ENCODE results near the gene RPL21. TPM values are rescaled to one million over a fixed set of nuclear protein-coding genes. Genes with fewer than 3 reads are reported as not detected.

Gene RPL21
- total RNA-seq, 2 donors from 2014 or later: 1,938 to 2,027 TPM

DNA sequence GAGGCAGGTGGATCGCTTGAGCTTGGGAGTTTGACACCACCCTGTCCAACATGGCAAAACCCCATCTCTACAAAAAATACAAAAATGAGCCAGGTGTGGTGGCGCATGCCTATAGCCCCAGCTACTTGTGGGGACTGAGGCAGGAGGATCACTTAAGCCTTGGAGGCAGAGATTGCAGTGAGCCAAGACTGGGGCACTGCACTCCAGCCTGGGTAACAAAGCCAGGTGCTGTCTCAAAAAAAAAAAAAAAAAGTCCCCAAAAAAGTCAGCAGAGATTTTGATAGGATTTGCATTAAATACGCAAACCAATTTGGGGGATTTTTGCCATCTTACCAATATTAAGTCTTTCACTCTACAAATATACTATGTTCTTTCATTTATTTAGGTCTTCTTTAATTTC lies 21.7 kb upstream of the RPL21 start:
- H3K27ac Mint-ChIP-seq: no peak overlapping the region
- H3K4me3 Mint-ChIP-seq: no peak overlapping the region
- ATAC-seq (no peak), DNase-seq (no peak)
- peaks cover 5% of the 10 kb centered on the region for H3K36me3 Mint-ChIP-seq (ENCODE audit: low read depth)
- peaks cover 14% of the 10 kb centered on the region for H3K27me3 Mint-ChIP-seq
- peaks cover 12% of the 10 kb centered on the region for H3K9me3 ChIP-seq (ENCODE audit: control insufficient read depth, low read length, poor library complexity, severe bottlenecking)
- peaks cover 6% of the 10 kb centered on the region for H3K4me1 Mint-ChIP-seq

- H3K9me3 ChIP-seq (ENCODE audit: control insufficient read depth, low read length, poor library complexity, severe bottlenecking): peaks cover 9% of the 10 kb centered on the region
- no peaks in the 10 kb centered on the region for H3K27me3 Mint-ChIP-seq
- ATAC-seq: no peak
- H3K4me1 Mint-ChIP-seq: peaks cover 4% of the 10 kb centered on the region
- H3K27ac Mint-ChIP-seq: no peak overlapping the region
- H3K36me3 Mint-ChIP-seq (ENCODE audit: low read depth): peaks cover 5% of the 10 kb centered on the region
- peak overlapping the region; percentile 45 for H3K4me3 Mint-ChIP-seq
- DNase-seq: no peak
Observed at GRCh38 chr13:27233964-27234363, 17.4 kb upstream of the RPL21 start.

DNA sequence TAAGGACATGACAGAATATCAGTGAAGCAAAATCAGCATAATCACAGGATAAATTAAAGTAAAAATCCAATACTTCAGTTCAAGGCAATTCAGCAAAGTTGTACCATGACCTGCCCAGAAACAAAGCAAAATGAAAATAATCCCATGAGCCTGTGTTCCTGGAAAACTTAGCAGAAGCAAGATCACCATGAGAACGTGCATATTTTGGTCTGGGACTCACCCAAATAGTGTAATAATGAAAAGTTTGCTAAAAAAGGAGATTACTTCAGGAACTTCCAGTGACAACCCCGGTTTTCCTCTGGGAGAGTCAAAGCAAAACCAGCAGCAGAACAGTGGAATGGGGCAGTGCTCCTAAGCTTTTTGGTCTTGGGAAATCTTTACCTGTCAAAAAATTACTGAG lies 14.9 kb upstream of the RPL21 start:
- H3K36me3 Mint-ChIP-seq (ENCODE audit: low read depth): peaks cover 5% of the 10 kb centered on the region
- no peak overlapping the region for H3K27ac Mint-ChIP-seq
- no peaks in the 10 kb centered on the region for H3K27me3 Mint-ChIP-seq
- H3K4me3 Mint-ChIP-seq: no peak overlapping the region
- no peak for DNase-seq
- no peak for ATAC-seq
- peaks cover 3% of the 10 kb centered on the region for H3K9me3 ChIP-seq (ENCODE audit: control insufficient read depth, low read length, poor library complexity, severe bottlenecking)
- peaks cover 4% of the 10 kb centered on the region for H3K4me1 Mint-ChIP-seq

GRCh38 chr13:27242702-27243101 lies 8.7 kb upstream of the RPL21 start:
- DNase-seq: no peak
- no peaks in the 10 kb centered on the region for H3K9me3 ChIP-seq (ENCODE audit: control insufficient read depth, low read length, poor library complexity, severe bottlenecking)
- Mint-ChIP-seq H3K4me3 (no peak overlapping the region), H3K27me3 (no peaks in the 10 kb centered on the region), H3K27ac (no peak overlapping the region), H3K4me1 (peaks cover 7% of the 10 kb centered on the region), H3K36me3 (ENCODE audit: low read depth) (peaks cover 5% of the 10 kb centered on the region)
- no peak for ATAC-seq

- DNase-seq: no peak
- Mint-ChIP-seq H3K36me3 (ENCODE audit: low read depth) (peaks cover 5% of the 10 kb centered on the region), H3K4me1 (peaks cover 14% of the 10 kb centered on the region), H3K27me3 (no peaks in the 10 kb centered on the region), H3K27ac (peak overlapping the region; percentile 51), H3K4me3 (no peak overlapping the region)
- H3K9me3 ChIP-seq (ENCODE audit: control insufficient read depth, low read length, poor library complexity, severe bottlenecking): no peaks in the 10 kb centered on the region
- no peak for ATAC-seq
Observed at GRCh38 chr13:27245610-27246009, 5.7 kb upstream of the RPL21 start.

GRCh38 chr13:27250833-27251165 lies 559 bp upstream of the RPL21 start:
- Mint-ChIP-seq H3K27me3 (no peaks in the 10 kb centered on the region), H3K27ac (peak overlapping the region; percentile 99), H3K36me3 (ENCODE audit: low read depth) (peaks cover 3% of the 10 kb centered on the region), H3K4me3 (peak overlapping the region; percentile 95), H3K4me1 (peaks cover 34% of the 10 kb centered on the region)
- no peaks in the 10 kb centered on the region for H3K9me3 ChIP-seq (ENCODE audit: control insufficient read depth, low read length, poor library complexity, severe bottlenecking)
- ATAC-seq: peak; percentile 45
- no peak for DNase-seq

- H3K27me3 Mint-ChIP-seq: no peaks in the 10 kb centered on the region
- no peak for ATAC-seq
- DNase-seq: no peak
- H3K4me1 Mint-ChIP-seq: peaks cover 28% of the 10 kb centered on the region
- peaks cover 2% of the 10 kb centered on the region for H3K36me3 Mint-ChIP-seq (ENCODE audit: low read depth)
- H3K9me3 ChIP-seq (ENCODE audit: control insufficient read depth, low read length, poor library complexity, severe bottlenecking): no peaks in the 10 kb centered on the region
- peak overlapping the region; percentile 99 for H3K27ac Mint-ChIP-seq
- peak overlapping the region; percentile 95 for H3K4me3 Mint-ChIP-seq
Observed at GRCh38 chr13:27252467-27252866, 1.1 kb downstream of the RPL21 start.

DNA sequence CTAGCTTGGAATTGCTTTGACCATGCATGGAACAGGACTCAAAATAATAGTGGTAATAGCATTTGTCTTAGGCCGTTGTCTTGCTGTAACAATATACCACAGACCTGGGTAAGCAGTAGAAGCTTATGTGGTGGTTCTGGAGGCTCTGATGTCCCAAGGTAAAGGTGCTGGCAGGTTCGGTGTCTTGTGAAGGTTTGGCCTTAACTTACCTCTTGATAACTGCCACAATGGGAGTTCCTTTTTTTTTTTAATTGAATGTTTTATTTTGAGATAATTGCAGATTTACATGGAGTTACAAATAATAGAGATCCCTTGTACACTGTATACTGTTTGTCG lies 5.8 kb downstream of the RPL21 start:
- no peak for DNase-seq
- H3K4me3 Mint-ChIP-seq: no peak overlapping the region
- no peak for ATAC-seq
- no peaks in the 10 kb centered on the region for H3K9me3 ChIP-seq (ENCODE audit: control insufficient read depth, low read length, poor library complexity, severe bottlenecking)
- peaks cover 39% of the 10 kb centered on the region for H3K4me1 Mint-ChIP-seq
- peak overlapping the region; percentile 82 for H3K27ac Mint-ChIP-seq
- no peaks in the 10 kb centered on the region for H3K27me3 Mint-ChIP-seq
- H3K36me3 Mint-ChIP-seq (ENCODE audit: low read depth): peaks cover 5% of the 10 kb centered on the region

DNA sequence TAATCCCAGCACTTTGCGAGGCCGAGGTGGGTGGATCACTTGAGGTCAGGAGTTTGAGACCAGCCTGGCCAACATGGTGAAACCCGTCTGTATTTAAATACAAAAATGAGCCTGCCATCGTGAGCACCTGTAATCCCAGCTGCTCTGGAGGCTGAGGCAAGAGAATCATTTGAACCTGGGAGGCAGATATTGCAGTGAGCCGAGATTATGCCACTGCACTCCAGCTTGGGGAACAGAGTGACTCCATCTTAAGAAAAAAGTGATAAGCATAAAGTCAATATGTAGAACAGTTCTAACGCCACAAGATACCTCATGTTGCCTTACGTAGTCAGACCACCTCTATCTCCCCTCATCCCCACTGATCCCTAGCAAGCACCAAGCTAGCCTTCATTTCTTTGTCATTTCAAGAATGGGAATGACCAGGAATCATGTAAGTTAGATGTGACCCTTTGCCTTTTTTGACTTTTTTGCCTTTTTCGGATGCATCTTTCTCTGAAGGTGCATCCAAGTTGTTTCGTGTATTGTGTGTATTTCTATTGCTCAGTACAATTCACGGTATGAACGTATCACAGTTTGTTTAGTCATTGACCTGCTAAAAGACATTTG lies 6.4 kb downstream of the RPL21 start:
- Mint-ChIP-seq H3K27ac (peak overlapping the region; percentile 82), H3K36me3 (ENCODE audit: low read depth) (peaks cover 5% of the 10 kb centered on the region), H3K27me3 (no peaks in the 10 kb centered on the region), H3K4me1 (peaks cover 39% of the 10 kb centered on the region), H3K4me3 (no peak overlapping the region)
- H3K9me3 ChIP-seq (ENCODE audit: control insufficient read depth, low read length, poor library complexity, severe bottlenecking): no peaks in the 10 kb centered on the region
- ATAC-seq (no peak), DNase-seq (no peak)

DNA sequence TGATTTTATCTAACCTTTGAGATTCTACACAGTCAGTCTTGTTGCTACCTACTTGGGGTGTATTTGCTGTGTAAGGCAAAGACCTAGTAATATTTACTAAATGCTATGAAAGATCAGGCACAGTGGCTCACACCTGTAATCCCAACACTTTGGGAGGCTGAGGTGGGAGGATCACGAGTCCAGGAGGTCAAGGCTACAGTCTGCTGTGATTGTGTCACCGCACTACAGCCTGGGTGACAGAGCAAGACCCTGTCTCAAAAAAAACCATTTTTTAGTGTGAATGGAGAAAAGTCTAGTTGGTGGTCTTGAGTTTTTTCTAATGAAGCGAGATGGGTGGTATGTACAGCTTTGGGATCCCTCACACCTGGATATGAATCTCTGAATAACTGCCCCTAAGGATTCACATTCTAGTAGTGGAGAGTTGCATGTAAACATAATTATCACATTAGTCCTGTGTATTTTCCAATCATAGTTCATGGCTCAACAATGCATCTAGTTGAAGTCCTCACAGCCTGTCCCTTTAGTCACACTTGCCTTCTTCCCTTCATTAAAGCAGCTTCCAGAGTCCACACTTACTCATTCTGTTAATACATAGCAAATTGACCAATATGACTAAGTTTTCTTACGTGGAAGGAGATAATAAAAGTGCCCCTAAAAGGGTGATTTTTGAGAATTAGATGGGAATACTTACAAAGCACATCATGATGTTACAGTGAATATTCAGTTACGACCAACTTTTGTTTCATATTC lies 7.5 kb downstream of the RPL21 start:
- ATAC-seq (no peak), DNase-seq (no peak)
- no peaks in the 10 kb centered on the region for H3K9me3 ChIP-seq (ENCODE audit: control insufficient read depth, low read length, poor library complexity, severe bottlenecking)
- peak overlapping the region; percentile 82 for H3K27ac Mint-ChIP-seq
- peak overlapping the region; percentile 7 for H3K4me3 Mint-ChIP-seq
- H3K36me3 Mint-ChIP-seq (ENCODE audit: low read depth): peaks cover 4% of the 10 kb centered on the region
- H3K27me3 Mint-ChIP-seq: no peaks in the 10 kb centered on the region
- peaks cover 30% of the 10 kb centered on the region for H3K4me1 Mint-ChIP-seq

DNA sequence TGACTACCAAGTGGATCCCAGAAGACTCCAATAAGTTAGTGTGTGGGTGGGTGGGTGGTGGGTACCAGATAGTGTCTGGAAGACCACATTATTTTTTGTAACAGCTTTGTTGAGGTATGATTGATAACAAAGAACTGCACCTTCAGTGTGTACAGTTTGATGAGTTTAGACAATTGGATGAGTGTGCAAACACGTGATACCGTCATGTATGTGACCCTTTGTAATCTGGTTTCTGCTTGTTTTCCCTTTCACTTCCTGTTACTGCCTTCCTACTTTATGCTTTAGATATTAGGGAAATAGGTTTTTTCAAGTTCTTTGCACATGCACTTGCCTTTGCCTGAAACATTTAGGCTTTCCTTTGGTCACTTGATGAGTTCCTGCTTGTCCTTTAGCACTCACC lies 8.5 kb downstream of the RPL21 start:
- DNase-seq (no peak), ATAC-seq (peak; percentile 32)
- Mint-ChIP-seq H3K36me3 (ENCODE audit: low read depth) (peaks cover 2% of the 10 kb centered on the region), H3K27ac (peak overlapping the region; percentile 82), H3K4me3 (no peak overlapping the region), H3K4me1 (peaks cover 28% of the 10 kb centered on the region), H3K27me3 (no peaks in the 10 kb centered on the region)
- no peaks in the 10 kb centered on the region for H3K9me3 ChIP-seq (ENCODE audit: control insufficient read depth, low read length, poor library complexity, severe bottlenecking)

DNA sequence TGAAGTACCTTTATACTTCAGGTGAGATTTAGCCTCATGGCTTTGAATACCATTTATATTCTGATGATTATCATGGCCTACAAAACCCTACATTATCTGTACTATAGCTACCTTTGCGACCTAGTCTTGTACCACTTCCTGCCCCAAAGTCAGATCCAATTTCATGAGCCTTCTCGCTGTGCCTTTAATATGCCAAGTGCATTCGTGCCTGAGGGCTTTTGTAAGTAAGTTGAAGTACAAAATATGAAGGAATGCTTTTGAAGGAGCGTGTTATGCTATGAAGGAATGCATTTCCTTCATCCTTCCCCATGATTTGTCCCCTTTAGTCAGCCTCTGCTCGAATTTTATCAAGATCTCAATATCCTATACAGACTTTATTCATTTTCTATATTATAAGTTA lies 10.0 kb downstream of the RPL21 start:
- Mint-ChIP-seq H3K4me3 (no peak overlapping the region), H3K4me1 (peaks cover 32% of the 10 kb centered on the region), H3K36me3 (ENCODE audit: low read depth) (peaks cover 2% of the 10 kb centered on the region), H3K27me3 (no peaks in the 10 kb centered on the region), H3K27ac (peak overlapping the region; percentile 82)
- H3K9me3 ChIP-seq (ENCODE audit: control insufficient read depth, low read length, poor library complexity, severe bottlenecking): no peaks in the 10 kb centered on the region
- ATAC-seq (peak; percentile 52), DNase-seq (no peak)

GRCh38 chr13:27263438-27263837 lies 12.1 kb downstream of the RPL21 start:
- ATAC-seq (no peak), DNase-seq (no peak)
- Mint-ChIP-seq H3K27me3 (no peaks in the 10 kb centered on the region), H3K36me3 (ENCODE audit: low read depth) (peaks cover 2% of the 10 kb centered on the region), H3K4me1 (peaks cover 31% of the 10 kb centered on the region), H3K27ac (peak overlapping the region; percentile 66), H3K4me3 (peak overlapping the region; percentile 19)
- H3K9me3 ChIP-seq (ENCODE audit: control insufficient read depth, low read length, poor library complexity, severe bottlenecking): no peaks in the 10 kb centered on the region

DNA sequence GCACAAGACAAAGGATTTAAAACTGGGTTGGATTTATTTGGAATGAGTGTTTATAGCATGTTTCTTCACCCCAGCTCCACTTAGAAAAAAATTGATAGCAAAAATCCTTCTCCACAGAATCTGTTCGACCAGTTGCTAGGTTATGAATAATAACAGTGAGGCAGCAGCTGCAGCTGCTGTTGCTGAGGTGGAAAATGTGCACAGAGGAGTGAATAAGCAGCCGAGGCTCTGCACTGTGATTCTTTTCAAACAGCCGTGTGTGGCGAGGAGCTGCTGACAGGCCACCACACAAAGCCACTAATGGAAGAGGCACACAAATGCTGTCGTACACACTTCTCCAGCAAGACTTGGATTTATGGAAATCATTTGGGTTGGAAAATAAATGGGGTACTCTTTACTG lies 12.8 kb downstream of the RPL21 start:
- Mint-ChIP-seq H3K36me3 (ENCODE audit: low read depth) (no peaks in the 10 kb centered on the region), H3K4me1 (peaks cover 23% of the 10 kb centered on the region), H3K4me3 (no peak overlapping the region), H3K27ac (peak overlapping the region; percentile 66), H3K27me3 (no peaks in the 10 kb centered on the region)
- DNase-seq (no peak), ATAC-seq (no peak)
- no peaks in the 10 kb centered on the region for H3K9me3 ChIP-seq (ENCODE audit: control insufficient read depth, low read length, poor library complexity, severe bottlenecking)
